GM21825 (cell line): ENCODE results near the gene CRADD.
"Not testable (repeated sequence)": the region's sequence is repeated elsewhere in the genome, so short reads cannot be mapped to it uniquely, and the experiment has no call there.

ENCODE experiments used
- ATAC-seq: cut with Tn5 transposase; IDR thresholded peaks from one replicate; pipeline ENCODE4 v1.9.1; 2021; ENCODE audit warnings: mild to moderate bottlenecking, moderate library complexity; ENCODE audit not compliant: unreplicated experiment

The CRADD gene

GRCh38 chr12:93862424-93862823 is 185.2 kb downstream of the CRADD start:
- no peak for ATAC-seq

DNA sequence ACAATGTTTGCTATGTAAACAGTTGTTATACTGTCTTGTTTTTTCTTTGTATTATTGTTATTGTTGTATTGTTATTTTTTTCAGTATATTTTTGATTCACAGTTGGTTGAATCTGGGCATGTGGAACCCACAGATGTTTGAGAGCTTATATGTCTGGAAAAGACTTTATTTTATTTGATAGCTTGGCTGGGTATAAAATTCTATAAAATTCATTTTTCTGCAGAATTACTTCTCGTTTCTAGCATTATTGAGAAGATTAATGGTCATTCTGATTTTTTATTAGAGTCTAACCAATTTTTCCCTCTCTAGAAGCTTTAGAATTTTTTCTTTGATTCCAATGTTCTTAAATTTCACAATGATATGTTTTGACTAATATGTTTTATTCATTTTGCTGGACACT is 188.6 kb downstream of the CRADD start:
- no peak for ATAC-seq

DNA sequence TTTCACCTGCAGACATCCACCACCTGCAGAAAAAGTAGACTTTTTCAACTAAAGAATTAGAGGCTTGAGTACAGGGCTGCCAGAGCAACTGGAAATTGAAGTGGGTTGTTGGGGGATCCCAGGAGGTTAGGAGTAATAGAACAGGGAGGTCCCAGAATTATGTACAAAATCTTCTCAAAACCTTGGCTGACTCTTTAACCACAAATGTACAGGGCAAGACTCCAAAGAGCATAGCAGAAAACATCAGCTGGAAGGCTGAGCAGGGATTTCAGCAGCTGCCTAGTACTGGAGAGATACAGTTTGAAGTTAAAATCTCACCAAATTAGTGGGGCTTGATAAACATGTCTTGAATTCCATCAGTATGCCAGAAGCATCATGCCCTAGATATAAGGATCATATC is 191.6 kb downstream of the CRADD start:
- no peak for ATAC-seq

- ATAC-seq: no peak
Measured at GRCh38 chr12:93870020-93870795, 193.0 kb downstream of the CRADD start.

DNA sequence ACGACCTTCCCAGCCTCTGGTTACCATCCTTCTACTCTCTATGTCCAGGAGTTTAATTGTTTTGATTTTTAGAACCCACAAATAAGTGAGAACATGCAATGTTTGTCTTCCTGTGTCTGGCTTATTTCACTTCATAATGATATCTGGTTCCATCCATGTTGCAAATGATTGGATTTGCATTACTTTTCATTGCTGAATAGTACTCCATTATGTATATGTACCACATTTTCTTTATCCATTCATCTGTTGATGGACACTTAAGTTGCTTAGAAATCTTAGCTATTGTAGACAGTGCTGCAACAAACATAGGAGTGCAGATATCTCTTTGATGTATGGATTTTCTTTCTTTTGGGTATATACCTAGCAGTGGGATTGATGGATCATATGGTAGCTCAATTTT is 194.4 kb downstream of the CRADD start:
- ATAC-seq: not testable (repeated sequence)

DNA sequence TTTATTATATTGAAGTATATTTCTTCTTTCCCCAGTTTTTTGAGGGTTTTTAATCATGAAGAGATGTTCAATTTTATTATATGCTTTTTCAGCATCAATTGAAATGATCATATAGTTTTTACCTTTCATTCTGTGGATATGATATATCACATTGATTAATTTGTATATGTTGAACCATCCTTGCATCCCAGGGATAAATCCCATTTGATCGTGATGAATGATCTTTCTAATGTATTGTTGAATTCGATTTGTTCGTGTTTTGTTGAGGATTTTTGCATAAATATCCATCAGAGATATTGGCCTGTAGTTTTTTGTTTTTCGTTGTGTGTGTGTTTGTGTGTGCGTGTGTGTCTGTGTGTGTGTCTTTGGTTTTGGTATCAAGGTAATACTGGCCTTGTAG is 196.4 kb downstream of the CRADD start:
- ATAC-seq: no peak

DNA sequence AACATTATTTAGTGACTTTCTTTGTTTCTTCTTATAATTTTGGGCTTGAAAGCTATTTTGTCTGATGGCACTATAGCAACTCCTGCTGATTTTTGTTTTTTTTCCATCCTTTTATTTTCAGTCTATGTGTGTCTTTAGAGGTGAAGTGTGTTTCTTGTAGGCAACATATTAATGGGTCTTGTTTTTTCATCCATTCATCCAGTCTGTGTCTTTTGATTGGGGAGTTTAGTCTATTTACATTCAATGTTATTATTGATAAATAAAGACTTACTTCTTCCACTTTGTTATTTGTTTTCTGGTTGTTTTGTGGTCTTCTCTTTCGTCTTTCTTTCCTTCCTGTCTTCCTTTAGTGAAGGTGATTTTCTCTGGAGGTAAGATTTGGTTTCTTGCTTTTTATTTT is 198.0 kb downstream of the CRADD start:
- no peak for ATAC-seq

DNA sequence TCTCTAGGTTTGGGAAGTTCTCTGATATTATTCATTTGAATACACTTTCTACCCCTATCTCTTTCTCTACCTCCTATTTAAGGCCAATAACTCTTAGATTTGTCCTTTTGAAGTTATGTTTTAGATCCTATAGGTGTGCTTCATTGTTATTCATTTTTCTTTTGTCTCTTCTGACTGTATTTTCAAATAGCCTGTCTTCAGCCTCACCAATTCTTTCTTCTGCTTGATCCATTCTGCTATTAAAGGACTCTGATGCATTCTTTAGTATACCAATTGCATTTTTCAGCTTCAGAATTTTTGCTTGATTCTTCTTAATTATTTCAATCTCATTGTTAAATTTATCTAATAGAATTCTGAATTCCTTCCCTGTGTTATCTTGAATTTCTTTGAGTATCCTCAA is 199.2 kb downstream of the CRADD start:
- ATAC-seq: no peak

DNA sequence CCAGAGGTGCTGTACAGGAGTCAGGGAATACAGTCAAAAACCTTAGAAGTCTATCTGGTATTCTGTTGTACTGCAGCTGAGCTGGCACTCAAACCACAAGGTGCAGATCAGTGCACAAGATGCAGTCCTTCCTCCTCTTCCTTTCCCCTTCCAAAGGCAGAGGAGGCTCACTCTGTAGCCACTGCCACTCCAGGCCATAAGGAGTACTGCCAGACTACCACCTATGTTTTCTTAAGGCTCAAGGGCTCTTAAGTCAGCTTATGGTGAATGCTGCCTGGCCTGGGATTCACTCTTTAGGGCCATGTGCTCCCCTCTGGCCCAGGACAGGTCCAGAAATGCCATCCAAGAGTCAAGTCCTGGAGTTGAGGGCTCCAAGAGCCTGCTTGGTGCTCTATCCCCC is 200.3 kb downstream of the CRADD start:
- no peak for ATAC-seq

GRCh38 chr12:93879476-93880421 is 202.6 kb downstream of the CRADD start:
- ATAC-seq: no peak

DNA sequence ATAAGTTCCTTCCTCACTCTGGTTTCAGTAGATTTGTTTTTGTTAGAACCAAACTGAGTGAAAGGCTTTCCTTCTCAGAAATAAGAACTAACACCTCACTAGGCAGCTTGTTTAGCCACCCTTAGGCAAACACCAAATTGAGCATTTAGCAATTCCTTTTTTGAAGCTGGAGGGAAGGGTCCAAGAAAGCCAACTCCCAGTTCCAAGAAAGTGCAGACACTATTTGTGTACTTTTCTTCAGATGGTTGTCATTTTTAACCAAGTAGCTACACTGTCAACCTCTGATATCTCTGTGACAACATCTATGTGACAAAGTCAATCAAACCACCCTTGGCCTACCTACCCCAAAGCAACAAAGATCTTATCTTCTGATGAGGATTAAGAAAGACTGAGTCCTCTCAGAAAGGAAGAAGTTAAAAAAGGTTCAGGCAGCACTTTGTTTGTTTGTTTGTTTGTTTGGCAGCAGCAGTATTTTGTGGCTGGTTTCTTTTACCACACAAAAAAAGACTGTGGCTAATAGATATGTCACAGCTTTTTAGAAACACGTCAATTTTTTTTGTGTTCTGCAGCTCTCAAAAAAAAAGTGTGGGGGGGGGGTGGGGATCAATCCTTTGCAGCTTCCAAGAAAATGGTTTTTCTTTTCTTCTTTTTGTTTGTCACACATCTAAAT is 203.8 kb downstream of the CRADD start:
- no peak for ATAC-seq

GRCh38 chr12:93882763-93883162 is 205.6 kb downstream of the CRADD start:
- no peak for ATAC-seq

- no peak for ATAC-seq
Measured at GRCh38 chr12:93883436-93884154, 206.4 kb downstream of the CRADD start.

DNA sequence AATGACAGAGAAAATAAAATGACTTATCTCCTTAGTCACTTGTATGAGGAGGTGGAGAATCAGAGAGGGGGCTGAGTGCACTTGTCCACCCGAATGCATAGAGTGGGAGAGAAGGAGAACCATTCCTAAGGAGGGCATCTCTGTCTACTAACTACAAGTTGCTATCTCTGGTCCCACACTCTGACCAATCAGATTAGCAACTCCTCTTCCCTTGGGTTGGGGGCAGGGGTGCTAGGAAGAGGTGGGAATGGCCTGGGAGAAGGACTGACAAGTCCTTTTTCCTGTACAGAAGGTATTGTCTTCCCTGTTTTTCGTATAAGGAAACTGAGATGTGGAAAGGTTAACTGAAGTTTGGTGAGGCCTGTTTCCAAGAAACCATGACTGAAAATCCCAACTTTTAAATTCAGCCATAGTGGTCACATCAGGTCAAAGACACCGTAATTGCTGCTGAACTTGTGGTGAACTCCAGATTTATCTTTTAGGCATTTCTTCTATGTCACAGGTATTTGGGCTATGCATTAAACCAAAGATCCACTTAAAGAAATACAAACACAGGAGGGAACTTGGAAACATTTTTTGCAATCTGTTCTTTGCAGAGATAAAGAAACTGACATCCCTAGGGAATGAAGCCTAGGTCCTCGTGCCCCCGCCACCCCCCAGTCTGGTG is 207.8 kb downstream of the CRADD start:
- no peak for ATAC-seq

GRCh38 chr12:93885973-93886532 is 208.9 kb downstream of the CRADD start:
- ATAC-seq: not testable (repeated sequence)

GRCh38 chr12:93886533-93887511 is 209.6 kb downstream of the CRADD start:
- ATAC-seq: no peak

GRCh38 chr12:93888964-93889363 is 211.8 kb downstream of the CRADD start:
- ATAC-seq: no peak

- ATAC-seq: no peak
Measured at GRCh38 chr12:93889516-93890212, 212.5 kb downstream of the CRADD start.
